ENCODE results near the gene PRUNE2. TPM values are rescaled to one million over a fixed set of nuclear protein-coding genes. Genes with fewer than 3 reads are reported as not detected.
A peak's percentile ranks its signal among the peaks of the same experiment; 100 is the strongest.

PRUNE2 gene
- total RNA-seq, 4 donors from 2014 or later, result 586 to 728 (median 654) TPM

DNA sequence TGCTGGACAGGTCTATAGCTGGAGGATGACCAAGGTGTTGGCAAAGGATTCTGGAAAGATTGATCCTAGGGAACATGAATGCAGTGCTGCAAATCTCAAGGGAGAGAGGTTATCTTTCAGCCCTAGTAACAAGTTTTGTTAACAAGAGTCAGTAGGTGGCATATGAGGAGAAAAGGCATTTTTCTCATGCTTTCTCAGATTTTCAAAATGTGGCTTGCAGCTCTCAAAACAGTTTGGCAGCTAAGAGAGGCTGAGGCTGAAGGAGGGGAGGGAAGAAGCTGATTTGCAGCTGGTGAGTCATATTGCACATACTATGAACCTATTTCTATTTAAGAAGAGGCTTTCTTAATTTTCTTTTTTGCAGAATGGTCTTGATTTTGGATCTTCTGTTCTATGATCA is 205.9 kb downstream of the PRUNE2 start:
- H3K36me3 ChIP-seq, result peaks cover 0 to 29% (median 11%) of the 10 kb centered on the region in 4 donors
- no peak overlapping the region for H3K4me3 ChIP-seq
- H3K9me3 ChIP-seq, result no peaks in the 10 kb centered on the region
- intact Hi-C loops (cut with DNase I), result no loop called here
- H3K4me1 ChIP-seq, result peaks cover 0 to 50% (median 43%) of the 10 kb centered on the region in 4 donors
- no peak overlapping the region for H3K27ac ChIP-seq (replicated peaks in 1 of 4)
- no peaks in the 10 kb centered on the region for H3K27me3 ChIP-seq
- no peak for TF ChIP-seq CTCF (IDR thresholded peaks at IDR 0.05)
- no peak for TF ChIP-seq POLR2AphosphoS5 (IDR thresholded peaks at IDR 0.05)
- no peak for TF ChIP-seq POLR2A (IDR thresholded peaks at IDR 0.05; ENCODE audit: low read depth)
- no peak for TF ChIP-seq EP300 (IDR thresholded peaks at IDR 0.05)
- no peak for DNase-seq (ENCODE audit: extremely low spot score)

DNA sequence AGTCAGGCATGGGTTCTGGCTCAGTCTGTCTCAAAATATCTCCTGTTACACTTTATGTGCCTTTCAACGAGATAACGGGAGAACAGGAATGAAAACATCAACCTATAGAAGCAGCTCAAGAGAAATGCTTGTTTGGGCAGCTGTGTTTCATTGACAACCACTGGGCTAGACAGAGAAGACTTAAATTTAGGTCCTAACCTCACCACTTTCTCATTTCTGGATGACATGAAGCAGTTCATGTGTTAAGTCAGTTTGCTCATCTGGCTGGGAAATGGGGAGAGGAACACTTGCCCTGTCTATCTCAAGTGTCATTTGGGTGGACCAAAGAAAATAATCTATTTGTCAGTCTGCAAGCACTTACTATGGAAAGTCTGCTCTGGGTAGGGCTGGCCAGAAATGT is 208.4 kb downstream of the PRUNE2 start:
- TF ChIP-seq EP300 (IDR thresholded peaks at IDR 0.05), result no peak
- TF ChIP-seq CTCF (IDR thresholded peaks at IDR 0.05), result no peak
- no peak for TF ChIP-seq POLR2AphosphoS5 (IDR thresholded peaks at IDR 0.05)
- no peak for TF ChIP-seq POLR2A (IDR thresholded peaks at IDR 0.05; ENCODE audit: low read depth)
- peaks cover 0 to 11% (median 1%) of the 10 kb centered on the region in 4 donors for H3K36me3 ChIP-seq
- no peaks in the 10 kb centered on the region for H3K9me3 ChIP-seq
- no peaks in the 10 kb centered on the region for H3K27me3 ChIP-seq
- no peak overlapping the region for H3K4me3 ChIP-seq
- WGBS, result 73% methylated on average over 2 of the region's 2 CpGs
- intact Hi-C loops (cut with DNase I), result no loop called here
- H3K4me1 ChIP-seq, result peaks cover 0 to 39% (median 35%) of the 10 kb centered on the region in 4 donors
- DNase-seq (ENCODE audit: extremely low spot score), result no peak
- H3K27ac ChIP-seq (replicated peaks in 1 of 4), result no peak overlapping the region

- TF ChIP-seq POLR2A (IDR thresholded peaks at IDR 0.05; ENCODE audit: low read depth), result no peak
- TF ChIP-seq CTCF (IDR thresholded peaks at IDR 0.05), result no peak
- TF ChIP-seq POLR2AphosphoS5 (IDR thresholded peaks at IDR 0.05), result no peak
- no peak for TF ChIP-seq EP300 (IDR thresholded peaks at IDR 0.05)
- peaks cover 0 to 6% (median 0%) of the 10 kb centered on the region in 4 donors for H3K36me3 ChIP-seq
Measured at GRCh38 chr9:76697081-76697480, 208.8 kb downstream of the PRUNE2 start.

GRCh38 chr9:76693912-76694311 is 212.0 kb downstream of the PRUNE2 start:
- intact Hi-C loops (cut with DNase I), result no loop called here
- Histone ChIP-seq H3K27me3 (no peaks in the 10 kb centered on the region), H3K9me3 (no peaks in the 10 kb centered on the region), H3K36me3 (no peaks in the 10 kb centered on the region), H3K4me3 (no peak overlapping the region), H3K4me1 (peaks cover 8 to 47% (median 43%) of the 10 kb centered on the region in 4 donors), H3K27ac (replicated peaks in 1 of 4) (peak overlapping the region in 1 of 4 donors; percentile 18)
- DNase-seq (ENCODE audit: extremely low spot score), result no peak
- WGBS, result 84% methylated on average over 5 of the region's 5 CpGs
- no peak for TF ChIP-seq POLR2AphosphoS5 (IDR thresholded peaks at IDR 0.05)

More at GRCh38 chr9:76697081-76697480, 208.8 kb downstream of the PRUNE2 start:
- DNase-seq (ENCODE audit: extremely low spot score), result no peak
- H3K9me3 ChIP-seq, result no peaks in the 10 kb centered on the region
- peaks cover 2 to 39% (median 35%) of the 10 kb centered on the region in 4 donors for H3K4me1 ChIP-seq
- H3K27ac ChIP-seq (replicated peaks in 1 of 4), result no peak overlapping the region
- H3K27me3 ChIP-seq, result no peaks in the 10 kb centered on the region
- 72% methylated on average over 5 of the region's 5 CpGs for WGBS
- H3K4me3 ChIP-seq, result no peak overlapping the region
- intact Hi-C loops (cut with DNase I), result no loop called here

- Histone ChIP-seq H3K4me3 (peak overlapping the region; percentile 29 to 51 (median 33)), H3K4me1 (peaks cover 12 to 60% (median 54%) of the 10 kb centered on the region in 4 donors), H3K36me3 (peaks cover 0 to 6% (median 0%) of the 10 kb centered on the region in 4 donors), H3K27ac (replicated peaks in 1 of 4) (peak overlapping the region in 1 of 4 donors; percentile 10), H3K27me3 (no peaks in the 10 kb centered on the region), H3K9me3 (no peaks in the 10 kb centered on the region)
- no peak for TF ChIP-seq EP300 (IDR thresholded peaks at IDR 0.05)
- no peak for TF ChIP-seq POLR2AphosphoS5 (IDR thresholded peaks at IDR 0.05)
- TF ChIP-seq CTCF (IDR thresholded peaks at IDR 0.05), result no peak
- no peak for TF ChIP-seq POLR2A (IDR thresholded peaks at IDR 0.05; ENCODE audit: low read depth)
- WGBS, result 74% methylated on average over 9 of the region's 9 CpGs
- intact Hi-C loops (cut with DNase I), result no loop called here
- DNase-seq (ENCODE audit: extremely low spot score), result no peak
Measured at GRCh38 chr9:76692458-76693129, 213.3 kb downstream of the PRUNE2 start.
